Neural progenitor cell (in vitro differentiated cells): ENCODE data around the gene ZKSCAN8. TPM values are rescaled to one million over a fixed set of nuclear protein-coding genes. Genes with fewer than 3 reads are reported as not detected.

ENCODE experiments used
- DNase-seq: peaks from one replicate; pipeline ENCODE4 v3.0.0-alpha.2; 2016; ENCODE audit warnings: low spot score
- H2AFZ ChIP-seq: fragments of 200-600 bp; sonication (generic); replicated peaks from 2 replicates; pipeline ENCODE4 v1.6.1; 2016; ENCODE audit warnings: antibody characterized with exemption
- H3F3A ChIP-seq: fragments of 200-600 bp; sonication (generic); 2 replicates; pipeline ENCODE4 v1.6.1; 2016; ENCODE audit warnings: antibody characterized with exemption, low read depth
- H3K27ac ChIP-seq: fragments of 200-600 bp; sonication (generic); 2 replicates; pipeline ENCODE4 v1.5.1; 2016; ENCODE audit warnings: mild to moderate bottlenecking
- H3K27me3 ChIP-seq: fragments of 200-600 bp; sonication (generic); 2 replicates; pipeline ENCODE4 v1.6.1; 2016; ENCODE audit warnings: mild to moderate bottlenecking, moderate library complexity
- H3K36me3 ChIP-seq: fragments of 200-600 bp; sonication (generic); 2 replicates; pipeline ENCODE4 v1.5.1; 2016
- H3K4me1 ChIP-seq: fragments of 200-600 bp; sonication (generic); 2 replicates; pipeline ENCODE4 v1.6.1; 2016; ENCODE audit warnings: mixed run types
- H3K4me2 ChIP-seq: fragments of 200-600 bp; sonication (generic); 2 replicates; pipeline ENCODE4 v1.6.1; 2016
- H3K4me3 ChIP-seq: fragments of 200-600 bp; sonication (generic); 2 replicates; pipeline ENCODE4 v1.5.1; 2016
- H3K79me2 ChIP-seq: fragments of 200-600 bp; sonication (generic); 2 replicates; pipeline ENCODE4 v1.6.1; 2016; ENCODE audit warnings: low read depth
- H3K9ac ChIP-seq: fragments of 200-600 bp; sonication (generic); 2 replicates; pipeline ENCODE4 v1.6.1; 2016
- H3K9me3 ChIP-seq: fragments of 200-600 bp; sonication (generic); 2 replicates; pipeline ENCODE4 v1.5.1; 2016; ENCODE audit warnings: low read depth
- H4K20me1 ChIP-seq: fragments of 200-600 bp; sonication (generic); 2 replicates; pipeline ENCODE4 v1.6.1; 2016; ENCODE audit warnings: low read depth
- H3K27ac Mint-ChIP-seq: 3 replicates; pipeline ENCODE4 v1.8.0; 2021; ENCODE audit warnings: mixed read lengths
- H3K27me3 Mint-ChIP-seq: 2 replicates; pipeline ENCODE4 v1.8.0; 2022; ENCODE audit warnings: low read depth, mild to moderate bottlenecking, inconsistent platforms, moderate library complexity, mixed read lengths; ENCODE audit not compliant: insufficient read depth
- H3K36me3 Mint-ChIP-seq: 3 replicates; pipeline ENCODE4 v1.8.0; 2021; ENCODE audit warnings: mixed read lengths
- H3K4me1 Mint-ChIP-seq: 3 replicates; pipeline ENCODE4 v1.8.0; 2021; ENCODE audit warnings: mixed read lengths
- H3K4me3 Mint-ChIP-seq: 3 replicates; pipeline ENCODE4 v1.8.0; 2021; ENCODE audit warnings: mild to moderate bottlenecking, moderate library complexity, mixed read lengths
- H3K9me3 Mint-ChIP-seq: 3 replicates; pipeline ENCODE4 v1.8.0; 2020; ENCODE audit warnings: mixed read lengths
- EZH2 ChIP-seq: fragments of 200-600 bp; sonication (generic); IDR thresholded peaks from 2 replicates; pipeline ENCODE4 v1.6.1; 2017; ENCODE audit warnings: antibody characterized with exemption, mild to moderate bottlenecking, moderate library complexity
- EZH2phosphoT487 ChIP-seq: fragments of 200-600 bp; sonication (generic); IDR thresholded peaks from 2 replicates; pipeline ENCODE4 v1.6.1; 2017; ENCODE audit warnings: antibody characterized with exemption
- total RNA-seq: library from RNA; depleted of rRNA; stranded (reverse); fragments of >200 nt; gene quantifications from 2 replicates; pipeline ENCODE4 v1.2.3, GENCODE V29; 2015; ENCODE audit warnings: low replicate concordance
- TF ChIP-seq, protein P1 (sequence below): fragments of 200-600 bp; sonication (generic); IDR thresholded peaks from 2 replicates; pipeline ENCODE4 v1.5.1; 2017; ENCODE audit warnings: antibody characterized with exemption, mild to moderate bottlenecking

The ZKSCAN8 gene
- total RNA-seq, 1 donor from 2014 or later, result 42.7 TPM

GRCh38 chr6:28167926-28168325, 26.2 kb downstream of the ZKSCAN8 start:
- no peak overlapping the region for H3K4me2 ChIP-seq
- no peaks in the 10 kb centered on the region for H3K9me3 Mint-ChIP-seq
- no peaks in the 10 kb centered on the region for H3K4me1 Mint-ChIP-seq
- no peaks in the 10 kb centered on the region for H3K4me1 ChIP-seq
- peaks cover 2% of the 10 kb centered on the region for H3K27me3 Mint-ChIP-seq
- no peaks in the 10 kb centered on the region for H3K9me3 ChIP-seq
- H3K4me3 Mint-ChIP-seq, result no peak overlapping the region
- no peak overlapping the region for H2AFZ ChIP-seq
- H3K36me3 ChIP-seq, result no peaks in the 10 kb centered on the region
- no peak overlapping the region for H3K9ac ChIP-seq
- peaks cover 10% of the 10 kb centered on the region for H3K36me3 Mint-ChIP-seq
- DNase-seq, result no peak
- H3K79me2 ChIP-seq, result no peaks in the 10 kb centered on the region
- no peak overlapping the region for H3K27ac ChIP-seq
- peaks cover 35% of the 10 kb centered on the region for H3K27me3 ChIP-seq
- no peaks in the 10 kb centered on the region for H4K20me1 ChIP-seq
- TF ChIP-seq EZH2phosphoT487, result no peak
- no peak for TF ChIP-seq EZH2
- TF ChIP-seq, protein P1, sequence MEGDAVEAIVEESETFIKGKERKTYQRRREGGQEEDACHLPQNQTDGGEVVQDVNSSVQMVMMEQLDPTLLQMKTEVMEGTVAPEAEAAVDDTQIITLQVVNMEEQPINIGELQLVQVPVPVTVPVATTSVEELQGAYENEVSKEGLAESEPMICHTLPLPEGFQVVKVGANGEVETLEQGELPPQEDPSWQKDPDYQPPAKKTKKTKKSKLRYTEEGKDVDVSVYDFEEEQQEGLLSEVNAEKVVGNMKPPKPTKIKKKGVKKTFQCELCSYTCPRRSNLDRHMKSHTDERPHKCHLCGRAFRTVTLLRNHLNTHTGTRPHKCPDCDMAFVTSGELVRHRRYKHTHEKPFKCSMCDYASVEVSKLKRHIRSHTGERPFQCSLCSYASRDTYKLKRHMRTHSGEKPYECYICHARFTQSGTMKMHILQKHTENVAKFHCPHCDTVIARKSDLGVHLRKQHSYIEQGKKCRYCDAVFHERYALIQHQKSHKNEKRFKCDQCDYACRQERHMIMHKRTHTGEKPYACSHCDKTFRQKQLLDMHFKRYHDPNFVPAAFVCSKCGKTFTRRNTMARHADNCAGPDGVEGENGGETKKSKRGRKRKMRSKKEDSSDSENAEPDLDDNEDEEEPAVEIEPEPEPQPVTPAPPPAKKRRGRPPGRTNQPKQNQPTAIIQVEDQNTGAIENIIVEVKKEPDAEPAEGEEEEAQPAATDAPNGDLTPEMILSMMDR, result no peak
- no peak overlapping the region for H3K4me3 ChIP-seq
- H3K27ac Mint-ChIP-seq, result no peak overlapping the region
- H3F3A ChIP-seq, result no peaks in the 10 kb centered on the region

- Histone ChIP-seq H3K4me2 (no peak overlapping the region), H2AFZ (no peak overlapping the region), H3K79me2 (no peaks in the 10 kb centered on the region), H3K9ac (no peak overlapping the region), H4K20me1 (no peaks in the 10 kb centered on the region), H3F3A (no peaks in the 10 kb centered on the region), H3K9me3 (no peaks in the 10 kb centered on the region), H3K4me3 (no peak overlapping the region), H3K4me1 (no peaks in the 10 kb centered on the region), H3K36me3 (no peaks in the 10 kb centered on the region), H3K27ac (no peak overlapping the region), H3K27me3 (peaks cover 29% of the 10 kb centered on the region)
- H3K4me1 Mint-ChIP-seq, result no peaks in the 10 kb centered on the region
- H3K4me3 Mint-ChIP-seq, result no peak overlapping the region
- TF ChIP-seq EZH2 (no peak), EZH2phosphoT487 (no peak)
- TF ChIP-seq, protein P1, result no peak
- peaks cover 11% of the 10 kb centered on the region for H3K36me3 Mint-ChIP-seq
- peaks cover 3% of the 10 kb centered on the region for H3K9me3 Mint-ChIP-seq
- no peak overlapping the region for H3K27ac Mint-ChIP-seq
- H3K27me3 Mint-ChIP-seq, result peaks cover 5% of the 10 kb centered on the region
- DNase-seq, result no peak
Measured at GRCh38 chr6:28171271-28171670, 29.6 kb downstream of the ZKSCAN8 start.

- Histone ChIP-seq H3K27ac (no peak overlapping the region), H3K36me3 (no peaks in the 10 kb centered on the region), H3F3A (no peaks in the 10 kb centered on the region), H3K4me3 (no peak overlapping the region), H3K4me2 (no peak overlapping the region), H3K9me3 (no peaks in the 10 kb centered on the region), H3K27me3 (peaks cover 26% of the 10 kb centered on the region), H2AFZ (no peak overlapping the region), H3K4me1 (no peaks in the 10 kb centered on the region), H4K20me1 (no peaks in the 10 kb centered on the region), H3K79me2 (no peaks in the 10 kb centered on the region), H3K9ac (no peak overlapping the region)
- no peak for DNase-seq
- Mint-ChIP-seq H3K4me3 (no peak overlapping the region), H3K36me3 (peaks cover 11% of the 10 kb centered on the region), H3K27ac (no peak overlapping the region), H3K9me3 (peaks cover 5% of the 10 kb centered on the region), H3K4me1 (no peaks in the 10 kb centered on the region), H3K27me3 (peaks cover 5% of the 10 kb centered on the region)
- TF ChIP-seq EZH2, result no peak
- TF ChIP-seq, protein P1, result no peak
- no peak for TF ChIP-seq EZH2phosphoT487
Measured at GRCh38 chr6:28172006-28172405, 30.3 kb downstream of the ZKSCAN8 start.
